Activated CD4-positive, alpha-beta T cell treated with anti-CD3 and anti-CD28 coated beads, Interleukin-10, Interleukin-2, amounts not matched to agents 100 ng/mL and 50 ng/mL, durations not matched to agents 16 hours and 8 hours (primary cell): ENCODE results near the gene RALY.
"Not testable (repeated sequence)": the region's sequence is repeated elsewhere in the genome, so short reads cannot be mapped to it uniquely, and the experiment has no call there.

Experiments used
- DNase-seq: peaks from one replicate; pipeline ENCODE4 v3.0.0-alpha.2; 2020

RALY gene

DNA sequence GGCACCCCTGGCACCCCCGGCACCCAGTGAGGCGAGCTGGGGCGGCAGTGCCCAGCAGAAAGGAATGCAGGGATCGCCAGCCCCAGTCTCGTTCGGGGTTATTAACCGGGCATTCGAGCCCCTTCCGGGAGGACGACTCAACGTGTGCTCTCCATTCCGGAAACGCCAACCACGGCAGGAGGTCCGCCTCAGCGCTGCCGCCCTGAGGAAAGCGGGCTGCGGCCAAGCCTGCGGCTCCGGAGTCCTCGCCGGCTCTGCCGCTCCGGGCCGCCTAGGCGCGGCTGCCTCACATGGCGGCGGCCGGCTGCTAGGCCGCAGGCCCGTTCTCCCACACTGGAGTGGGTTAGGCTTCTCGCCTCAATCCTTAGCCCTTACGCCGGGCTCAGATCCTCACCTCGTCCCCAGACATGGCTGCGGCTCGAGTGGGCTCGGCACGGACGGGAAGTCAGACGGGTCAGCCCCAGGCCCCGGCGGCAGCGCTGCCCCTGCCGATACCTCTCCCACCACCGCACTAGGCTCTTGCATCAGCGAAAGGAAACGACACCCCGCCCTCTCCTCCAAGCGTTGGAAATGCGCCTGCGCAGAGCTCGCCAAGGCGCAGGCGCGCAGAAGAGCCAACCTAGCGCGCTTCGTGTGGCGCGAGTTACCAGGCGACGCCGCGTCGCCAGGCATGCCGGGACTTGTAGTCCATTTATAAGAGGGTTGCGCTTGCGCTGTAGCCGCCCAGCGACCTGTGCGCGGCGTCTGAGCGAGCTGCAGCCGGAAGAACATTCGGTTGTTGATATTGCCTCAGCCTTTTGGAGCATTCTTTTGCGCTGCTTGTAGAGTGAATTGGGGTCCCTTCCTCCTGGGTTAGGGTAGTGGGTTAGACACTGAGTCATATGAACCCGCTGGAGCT lies 118.2 kb downstream of the RALY start, which contains the start of gene EIF2S2:
Gene EIF2S2, minus strand, starts transcription at position 542 of the 898 bp plus-strand sequence. Its CDS starts 133 bp downstream, at position 409.
- peak; percentile 98 for DNase-seq

GRCh38 chr20:34112600-34113101 lies 118.9 kb downstream of the RALY start:
- peak; percentile 22 for DNase-seq

DNA sequence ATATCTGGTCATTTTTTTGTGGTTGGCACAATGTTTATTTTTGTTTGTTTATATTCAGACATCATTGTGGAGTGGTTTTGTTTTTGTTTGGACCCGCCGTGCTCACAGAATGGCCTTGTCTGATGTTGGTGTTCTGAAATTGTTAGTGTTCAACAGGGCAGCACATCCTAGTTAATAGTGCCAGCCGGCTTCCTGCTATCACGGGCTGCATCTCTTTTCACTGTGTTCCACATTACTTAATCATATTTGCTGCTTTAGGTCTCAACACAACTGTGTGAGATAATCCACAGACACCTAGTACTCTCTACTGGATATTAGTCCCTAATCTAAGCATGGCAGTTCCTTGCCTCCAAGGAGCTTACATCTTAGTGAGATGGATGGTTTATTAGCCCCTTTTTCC lies 121.1 kb downstream of the RALY start:
- no peak for DNase-seq

DNA sequence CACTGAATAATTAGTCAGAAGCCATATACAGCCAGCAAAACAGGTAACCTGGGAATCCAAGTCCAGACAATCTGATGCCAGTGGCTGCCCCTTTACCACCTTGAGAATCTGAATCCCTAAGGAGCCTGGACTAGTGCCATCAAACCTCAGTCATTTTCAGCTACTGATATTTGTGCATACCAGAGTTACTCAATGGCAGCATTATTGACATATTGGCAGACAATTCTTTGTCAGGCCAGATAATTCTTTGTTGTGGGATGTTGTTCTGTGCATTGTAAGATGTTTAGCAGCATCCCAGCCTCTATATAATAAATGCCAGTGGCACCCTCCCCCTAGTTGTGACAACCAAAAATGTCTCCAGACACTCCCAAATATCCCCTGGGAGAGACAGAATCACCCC lies 121.5 kb downstream of the RALY start:
- no peak for DNase-seq

- no peak for DNase-seq
Measured at GRCh38 chr20:34120213-34120612, 126.5 kb downstream of the RALY start.

DNA sequence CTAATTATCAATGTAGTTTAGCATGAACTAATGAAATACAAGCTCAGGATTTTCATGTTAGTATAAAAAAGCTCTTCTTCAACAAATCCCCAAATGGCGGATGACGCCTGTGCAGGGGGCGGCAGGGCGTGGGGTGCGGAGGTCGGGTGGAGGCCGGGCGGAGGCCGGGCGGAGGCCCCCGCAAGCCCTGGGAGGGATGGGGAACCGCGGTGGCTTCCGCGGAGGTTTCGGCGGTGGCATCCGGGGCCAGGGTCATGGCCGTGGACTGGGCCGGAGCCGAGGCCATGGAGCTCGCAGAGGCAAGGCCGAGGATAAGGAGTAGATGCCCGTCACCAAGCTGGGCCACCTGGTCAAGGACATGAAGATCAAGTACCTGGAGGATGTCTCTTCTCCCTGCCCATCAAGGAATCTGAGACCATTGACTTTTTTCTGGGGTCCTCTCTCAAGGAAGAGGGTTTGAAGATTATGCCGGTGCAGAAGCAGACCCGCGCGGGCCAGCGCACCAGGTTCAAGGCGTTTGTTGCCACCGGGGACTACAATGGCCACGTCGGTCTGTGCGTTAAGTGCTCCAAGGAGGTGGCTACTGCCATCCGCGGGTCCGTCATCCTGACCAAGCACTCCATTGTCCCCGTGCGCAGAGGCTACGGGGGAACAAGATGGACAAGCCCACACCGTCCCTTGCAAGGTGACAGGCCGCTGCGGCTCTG lies 128.7 kb downstream of the RALY start:
- DNase-seq: no peak

GRCh38 chr20:34123309-34123708 lies 129.6 kb downstream of the RALY start:
- no peak for DNase-seq

DNA sequence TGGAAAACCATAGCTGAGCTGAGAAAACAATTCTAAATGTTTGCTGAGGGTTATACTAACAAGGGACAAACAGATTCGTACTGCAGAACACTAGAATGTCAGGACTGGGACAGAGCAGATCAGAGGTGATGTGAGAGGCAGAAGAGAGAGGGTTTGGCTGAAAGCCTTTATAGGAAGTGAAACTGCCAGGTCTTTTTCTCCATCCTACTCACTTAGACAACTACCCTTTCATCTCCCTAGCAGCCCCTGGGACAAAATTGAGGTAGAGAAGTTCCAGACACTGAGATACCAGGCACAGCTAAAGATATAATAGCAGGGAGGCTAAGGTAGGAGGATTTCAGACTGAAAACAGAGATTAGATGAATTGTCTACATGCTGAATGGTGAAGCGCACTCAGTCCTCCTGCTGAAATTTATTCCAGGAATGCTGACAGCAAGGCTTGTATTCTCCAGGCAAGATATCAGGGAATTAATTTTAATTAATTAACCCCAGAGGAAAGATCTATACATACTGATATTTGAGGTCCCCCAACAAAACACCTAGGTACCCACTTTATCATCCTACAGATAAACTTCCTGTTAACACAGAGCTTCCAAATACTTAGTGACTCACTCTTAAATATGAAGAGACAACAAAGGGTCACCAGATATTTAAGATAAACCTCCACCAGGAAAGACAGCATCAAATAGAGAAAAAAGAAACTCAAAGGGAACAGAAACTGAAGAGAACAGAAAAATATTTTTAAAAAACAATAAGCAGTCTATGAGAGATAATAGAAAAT lies 130.9 kb downstream of the RALY start:
- DNase-seq: no peak

- no peak for DNase-seq
Measured at GRCh38 chr20:34127792-34128191, 134.1 kb downstream of the RALY start.

DNA sequence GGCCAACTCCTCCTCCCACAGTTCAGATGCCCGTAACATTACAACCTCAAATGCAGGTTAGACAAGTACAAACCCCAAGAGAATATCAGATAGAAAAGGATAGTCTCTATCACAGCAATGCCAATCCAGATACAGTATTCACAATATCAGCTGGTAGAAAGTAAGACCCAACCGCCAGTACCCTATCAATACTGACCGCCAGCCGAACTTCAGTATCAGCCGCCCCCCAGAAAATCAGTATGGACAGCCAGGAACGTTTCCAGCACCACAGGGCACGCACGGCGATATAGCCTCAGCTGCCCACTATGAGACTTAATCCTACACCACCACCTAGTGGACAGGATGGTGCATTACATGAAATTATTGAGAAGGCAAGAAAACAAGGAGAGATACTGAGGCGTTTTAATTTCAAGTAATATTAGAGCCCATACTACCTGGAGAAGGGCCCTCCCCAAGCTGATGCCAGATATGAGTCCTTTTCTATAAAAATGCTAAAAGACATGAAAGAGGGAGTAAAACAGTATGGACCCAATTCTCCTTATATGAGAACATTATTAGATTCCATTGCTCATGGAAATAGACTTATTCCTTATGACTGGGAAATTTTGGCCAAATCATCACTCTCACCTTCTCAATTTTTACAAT lies 135.9 kb downstream of the RALY start:
- DNase-seq: peak; percentile 78

DNA sequence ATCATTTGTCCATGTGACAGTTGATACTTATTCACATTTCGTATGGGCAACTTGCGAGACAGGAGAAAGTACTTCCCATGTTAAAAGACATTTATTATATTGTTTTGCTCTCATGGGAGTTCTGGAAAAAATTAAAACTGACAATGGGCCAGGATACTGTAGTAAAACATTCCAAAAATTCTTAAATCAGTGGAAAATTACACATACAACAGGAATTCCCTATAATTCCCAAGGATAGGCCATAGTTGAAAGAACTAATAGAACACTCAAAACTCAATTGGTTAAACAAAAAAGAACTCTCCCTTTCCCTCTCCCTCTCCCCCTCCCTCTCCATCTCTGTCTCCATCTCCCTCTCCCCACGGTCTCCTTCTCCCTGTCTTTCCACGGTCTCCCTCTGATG lies 137.8 kb downstream of the RALY start:
- no peak for DNase-seq

DNA sequence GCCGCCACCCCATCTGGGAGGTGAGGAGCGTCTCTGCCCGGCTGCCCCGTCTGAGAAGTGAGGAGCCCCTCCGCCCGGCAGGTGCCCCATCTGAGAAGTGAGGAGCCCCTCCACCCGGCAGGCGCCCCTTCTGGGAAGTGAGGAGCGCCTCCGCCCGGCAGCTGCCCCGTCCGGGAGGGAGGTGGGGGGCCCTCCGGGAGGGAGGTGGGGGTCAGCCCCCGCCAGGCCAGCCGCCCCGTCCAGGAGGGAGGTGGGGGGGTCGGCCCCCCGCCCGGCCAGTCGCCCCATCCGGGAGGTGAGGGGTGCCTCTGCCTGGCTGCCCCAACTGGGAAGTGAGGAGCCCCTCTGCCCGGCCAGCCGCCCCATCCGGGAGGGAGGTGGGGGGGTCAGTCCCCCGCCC lies 138.8 kb downstream of the RALY start:
- DNase-seq: not testable (repeated sequence)

- DNase-seq: not testable (repeated sequence)
Measured at GRCh38 chr20:34132943-34133342, 139.2 kb downstream of the RALY start.

- DNase-seq: not testable (repeated sequence)
Measured at GRCh38 chr20:34133365-34133860, 139.7 kb downstream of the RALY start.
